H1 (cell line): ENCODE measurements around the gene FYB2. TPM values are rescaled to one million over a fixed set of nuclear protein-coding genes. Genes with fewer than 3 reads are reported as not detected.

Experiments used
- CTCF ChIA-PET: fragments of 300-600 bp; sonication (Branson Sonifier 250); formaldehyde crosslinking; loops from one replicate; lab custom pipeline; 2021; ENCODE audit not compliant: partially characterized antibody; lab: Charles Lee
- POLR2A ChIA-PET: fragments of 300-600 bp; sonication (Branson Sonifier 250); formaldehyde crosslinking; loops from one replicate; lab custom pipeline; 2021; ENCODE audit warnings: inconsistent platforms; ENCODE audit not compliant: partially characterized antibody; lab: Charles Lee
- DNase-seq, 2 experiments: peaks; one replicate each; pipeline versions ENCODE4 v3.0.0 to v3.0.0-alpha.2; 2010 to 2022; ENCODE audit warnings: low spot score in 2 of 2, low read depth in 1 of 2, mixed read lengths in 1 of 2
- FAIRE-seq: peaks from 2 replicates; lab custom pipeline; 2011; peaks lifted over from hg19 to GRCh38; lab: Jason Lieb, UNC
- H2AFZ ChIP-seq: 2 replicates; pipeline ENCODE4 v1.8.1; 2012; ENCODE audit warnings: low read length, inconsistent platforms
- H2AK5ac ChIP-seq: 2 replicates; pipeline ENCODE4 v1.6.1; 2013; ENCODE audit warnings: low read depth, low read length
- H2BK120ac ChIP-seq: replicated peaks from 2 replicates; pipeline ENCODE3; 2013; ENCODE audit warnings: low read depth, low read length, inconsistent platforms
- H2BK12ac ChIP-seq: 2 replicates; pipeline ENCODE4 v1.6.1; 2013; ENCODE audit warnings: low read depth, low read length
- H2BK15ac ChIP-seq: 2 replicates; pipeline ENCODE4 v1.6.1; 2013; ENCODE audit warnings: low read length
- H2BK20ac ChIP-seq: 2 replicates; pipeline ENCODE4 v1.6.1; 2013; ENCODE audit warnings: low read length
- H2BK5ac ChIP-seq: 2 replicates; pipeline ENCODE4 v1.6.1; 2013; ENCODE audit warnings: low read depth, low read length
- H3K14ac ChIP-seq: 2 replicates; pipeline ENCODE4 v1.6.1; 2013; ENCODE audit warnings: inconsistent platforms; ENCODE audit not compliant: insufficient read length
- H3K18ac ChIP-seq: 2 replicates; pipeline ENCODE4 v1.6.1; 2013; ENCODE audit warnings: low read length; ENCODE audit errors: extremely low read depth
- H3K23ac ChIP-seq: 2 replicates; pipeline ENCODE4 v1.6.1; 2013; ENCODE audit warnings: inconsistent platforms; ENCODE audit not compliant: insufficient read length
- H3K23me2 ChIP-seq: 2 replicates; pipeline ENCODE4 v1.6.1; 2013; ENCODE audit warnings: low read depth, low read length
- H3K27ac ChIP-seq: 2 replicates; pipeline ENCODE4 v1.6.1; 2011; ENCODE audit warnings: low read depth, low read length, inconsistent platforms
- H3K27me3 ChIP-seq, 4 experiments: replicated peaks in 1 of 4; 1 replicate in 1 of 4; 2 replicates in 3 of 4; pipeline versions ENCODE4 v1.6.1 to v1.8.1; 2011 to 2013; ENCODE audit warnings: low read length in 3 of 4, mild to moderate bottlenecking in 3 of 4, inconsistent platforms in 2 of 4, mixed read lengths in 2 of 4, moderate library complexity in 1 of 4; ENCODE audit not compliant: control insufficient read depth in 3 of 4, insufficient read depth in 3 of 4; ENCODE audit errors: extremely low read depth in 1 of 4
- H3K36me3 ChIP-seq, 4 experiments: 2 replicates each; pipeline versions ENCODE4 v1.6.1 to v1.8.1; 2011 to 2013; ENCODE audit warnings: mild to moderate bottlenecking in 4 of 4, low read length in 3 of 4, moderate library complexity in 2 of 4, control low read depth in 1 of 4, inconsistent platforms in 1 of 4; ENCODE audit not compliant: insufficient read depth in 4 of 4, control insufficient read depth in 2 of 4
- H3K4ac ChIP-seq: replicated peaks from 2 replicates; pipeline ENCODE3; 2013; ENCODE audit warnings: low read length, low read depth, mixed read lengths, inconsistent platforms; ENCODE audit not compliant: insufficient read length
- H3K4me1 ChIP-seq, 4 experiments: replicated peaks in 1 of 4; 1 replicate in 1 of 4; 2 replicates in 3 of 4; pipeline versions ENCODE4 v1.6.1 to v1.8.1; 2011 to 2013; ENCODE audit warnings: low read length in 3 of 4, inconsistent platforms in 2 of 4, mixed read lengths in 1 of 4; ENCODE audit not compliant: insufficient read depth in 4 of 4, control insufficient read depth in 3 of 4
- H3K4me2 ChIP-seq, 2 experiments: 2 replicates each; pipeline versions ENCODE4 v1.6.1 to v1.8.1; 2011 to 2013; ENCODE audit warnings: low read depth in 2 of 2, low read length in 2 of 2, control low read depth in 1 of 2, inconsistent platforms in 1 of 2, mild to moderate bottlenecking in 1 of 2; ENCODE audit not compliant: insufficient read depth in 1 of 2
- H3K4me3 ChIP-seq, 4 experiments: fragments of 200-600, 300-600 bp in 1 of 4; sonication (generic), shearing (Covaris generic), sonication (Bioruptor Twin) in 1 of 4; 2 replicates each; pipeline versions ENCODE4 v1.5.1 to v1.8.1; 2011 to 2016; ENCODE audit warnings: low read length in 4 of 4, low read depth in 3 of 4, control low read depth in 2 of 4, inconsistent platforms in 2 of 4, mild to moderate bottlenecking in 2 of 4, mixed read lengths in 1 of 4, moderate library complexity in 1 of 4; ENCODE audit not compliant: insufficient read depth in 2 of 4; ENCODE audit errors: extremely low read depth in 1 of 4
- H3K56ac ChIP-seq: replicated peaks from 2 replicates; pipeline ENCODE3; 2013; ENCODE audit warnings: low read depth, mild to moderate bottlenecking, mixed read lengths, low read length, inconsistent platforms; ENCODE audit not compliant: insufficient read length
- H3K79me1 ChIP-seq: 2 replicates; pipeline ENCODE4 v1.6.1; 2013; ENCODE audit warnings: low read depth, low read length, control low read depth
- H3K79me2 ChIP-seq, 2 experiments: 2 replicates each; pipeline versions ENCODE4 v1.6.1 to v1.8.1; 2012 to 2013; ENCODE audit warnings: low read length in 2 of 2, mild to moderate bottlenecking in 2 of 2, inconsistent platforms in 1 of 2; ENCODE audit not compliant: insufficient read depth in 2 of 2, control insufficient read depth in 1 of 2
- H3K9ac ChIP-seq, 4 experiments: replicated peaks in 1 of 4; 1 replicate in 1 of 4; 2 replicates in 3 of 4; pipeline versions ENCODE4 v1.6.1 to v1.8.1; 2011 to 2013; ENCODE audit warnings: low read depth in 3 of 4, low read length in 3 of 4, control low read depth in 2 of 4, mild to moderate bottlenecking in 2 of 4, moderate library complexity in 2 of 4, inconsistent platforms in 1 of 4; ENCODE audit errors: extremely low read depth in 1 of 4
- H3K9me3 ChIP-seq, 2 experiments: 2 replicates each; pipeline versions ENCODE4 v1.6.1 to v1.8.1; 2012 to 2013; ENCODE audit warnings: mild to moderate bottlenecking in 2 of 2, moderate library complexity in 2 of 2, control low read depth in 1 of 2, inconsistent platforms in 1 of 2, low read depth in 1 of 2, low read length in 1 of 2, mixed read lengths in 1 of 2; ENCODE audit not compliant: insufficient read depth in 2 of 2
- H4K20me1 ChIP-seq, 2 experiments: replicated peaks in 1 of 2; 2 replicates each; pipeline versions ENCODE3 to v1.8.1; 2011 to 2013; ENCODE audit warnings: inconsistent platforms in 2 of 2, low read length in 2 of 2, mild to moderate bottlenecking in 1 of 2; ENCODE audit not compliant: insufficient read depth in 2 of 2, control insufficient read depth in 1 of 2
- H4K5ac ChIP-seq: 2 replicates; pipeline ENCODE4 v1.6.1; 2013; ENCODE audit warnings: low read length, low read depth, mixed read lengths, inconsistent platforms; ENCODE audit not compliant: insufficient read length
- H4K8ac ChIP-seq: 2 replicates; pipeline ENCODE4 v1.8.0; 2013; ENCODE audit warnings: mild to moderate bottlenecking, moderate library complexity, low read length, inconsistent platforms; ENCODE audit not compliant: insufficient read depth; ENCODE audit errors: extremely low read depth
- H4K91ac ChIP-seq: replicated peaks from 2 replicates; pipeline ENCODE3; 2013; ENCODE audit warnings: low read length, mixed read lengths, inconsistent platforms; ENCODE audit not compliant: insufficient read length
- ATF3 ChIP-seq: IDR thresholded peaks from 2 replicates; pipeline ENCODE4 v1.6.1; 2011; ENCODE audit warnings: low read depth, mild to moderate bottlenecking, low read length; ENCODE audit not compliant: insufficient read depth
- CBX8 ChIP-seq: fragments of 300-800, 300-1000 bp; sonication (generic); IDR thresholded peaks from 2 replicates; pipeline ENCODE4 v1.7.1; 2016; ENCODE audit warnings: low read depth, low read length, borderline replicate concordance
- CHD1 ChIP-seq: IDR thresholded peaks from 2 replicates; pipeline ENCODE4 v1.6.1; 2012; ENCODE audit warnings: low read depth, low read length, improper control_type of control experiment
- CREB1 ChIP-seq: IDR thresholded peaks from 2 replicates; pipeline ENCODE4 v1.6.1; 2012; ENCODE audit warnings: inconsistent platforms
- EZH2 ChIP-seq: fragments of 200-600 bp; sonication (generic); IDR thresholded peaks from 2 replicates; pipeline ENCODE4 v1.7.1; 2012; ENCODE audit warnings: low read depth, mild to moderate bottlenecking, moderate library complexity, low read length, inconsistent platforms; ENCODE audit not compliant: severe bottlenecking
- GABPA ChIP-seq: IDR thresholded peaks from 2 replicates; pipeline ENCODE4 v1.6.1; 2011; ENCODE audit warnings: mild to moderate bottlenecking, low read length, moderate library complexity, borderline replicate concordance; ENCODE audit not compliant: insufficient read depth
- GTF2F1 ChIP-seq: IDR thresholded peaks from 2 replicates; pipeline ENCODE4 v1.6.1; 2012; ENCODE audit warnings: low read depth, low read length, improper control_type of control experiment, borderline replicate concordance
- KDM4A ChIP-seq: IDR thresholded peaks from one replicate; pipeline ENCODE4 v1.7.1; 2012; ENCODE audit warnings: low read depth, mild to moderate bottlenecking, moderate library complexity, low read length, inconsistent platforms; ENCODE audit not compliant: severe bottlenecking
- MAFK ChIP-seq: IDR thresholded peaks from 2 replicates; pipeline ENCODE4 v1.6.1; 2012; ENCODE audit warnings: low read depth, mild to moderate bottlenecking, improper control_type of control experiment, low read length
- MAX ChIP-seq: IDR thresholded peaks from 2 replicates; pipeline ENCODE4 v1.6.1; 2012; ENCODE audit warnings: inconsistent platforms
- SIN3A ChIP-seq, 2 experiments: IDR thresholded peaks in 1 of 2; conservative IDR thresholded peaks in 1 of 2; 2 replicates each; pipeline ENCODE4 v1.6.1; 2011 to 2012; ENCODE audit warnings: low read length in 2 of 2, improper control_type of control experiment in 1 of 2, low read depth in 1 of 2, mild to moderate bottlenecking in 1 of 2
- SRF ChIP-seq: IDR thresholded peaks from 2 replicates; pipeline ENCODE4 v1.6.1; 2011; ENCODE audit warnings: mild to moderate bottlenecking, low read depth, low read length, moderate library complexity
- TEAD4 ChIP-seq: IDR thresholded peaks from 2 replicates; pipeline ENCODE4 v1.6.1; 2012; ENCODE audit warnings: low read depth, low read length, inconsistent platforms, mixed read lengths
- polyA plus RNA-seq, 7 experiments: library from polyadenylated mRNA; depleted of rRNA in 3 of 7; stranded (reverse) in 5 of 7; unstranded in 2 of 7; fragments of >200 nt in 5 of 7; fragments of 200-250 nt in 2 of 7; gene quantifications; 1 replicate in 5 of 7; 2 replicates in 1 of 7; 4 replicates in 1 of 7; pipeline versions ENCODE4 v1.2.1 to v1.2.3, GENCODE V29; 2011 to 2013; ENCODE audit warnings: missing spikeins in 2 of 7, mixed read lengths in 2 of 7
- total RNA-seq: library from RNA; stranded (reverse); fragmentation: NEBNext Ultra II Directional; extraction: Animal tissue kit (Norgen Biotek cat#: 25700); gene quantifications from 2 replicates; pipeline ENCODE4 v1.2.1, GENCODE V29; 2021

Gene FYB2
- total and polyA plus RNA-seq, 2 of the 8 experiments (the other 6 are each of a cell fraction or from before 2014, with no cell fraction given), result 0.11 to 0.17 TPM

DNA sequence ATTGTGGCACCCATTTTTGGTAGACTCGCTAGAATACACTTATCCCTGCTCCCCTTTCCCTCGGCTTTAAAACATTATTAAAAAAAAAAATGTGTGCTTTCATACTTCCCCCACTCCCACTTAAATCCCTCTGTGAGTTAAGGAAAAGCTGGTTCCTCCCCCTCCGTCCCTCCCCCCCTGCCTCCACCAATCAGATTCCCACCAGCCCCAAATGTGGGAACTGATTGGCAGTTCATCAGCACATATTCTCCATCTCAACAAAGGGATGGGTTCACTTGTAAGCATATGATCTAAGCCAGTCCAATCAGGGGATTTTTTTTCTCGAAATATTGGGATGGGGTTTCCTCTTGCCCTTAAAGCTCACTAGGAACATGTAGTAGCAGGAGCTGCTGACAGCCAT lies 10.8 kb upstream of the FYB2 start (continued):
- TF ChIP-seq CHD1, result no peak

DNA sequence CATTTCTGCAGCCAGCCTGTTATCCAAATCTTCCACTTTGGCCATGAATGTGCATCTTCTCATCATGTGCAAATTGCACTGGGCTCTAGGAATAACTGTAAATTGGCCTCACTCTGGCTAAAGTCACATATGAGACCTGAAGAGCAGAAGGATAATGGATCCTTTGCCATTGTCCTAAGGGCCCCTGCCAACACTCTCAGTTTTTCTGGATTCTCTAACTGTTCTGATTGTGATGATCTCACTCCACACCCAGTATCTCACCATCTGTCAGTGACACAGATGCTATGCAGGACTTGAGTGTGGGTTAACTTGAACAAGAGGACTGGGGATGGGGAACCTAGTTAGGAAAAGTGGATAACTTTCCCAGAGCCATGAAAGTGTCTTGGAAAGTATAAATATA lies 8.5 kb upstream of the FYB2 start:
- H4K91ac ChIP-seq, result no peak overlapping the region
- no peak overlapping the region for H3K27ac ChIP-seq
- DNase-seq (no peak), FAIRE-seq (no peak)
- H2BK12ac ChIP-seq, result no peak overlapping the region
- H2BK20ac ChIP-seq, result no peak overlapping the region
- no peak overlapping the region for H3K4me2 ChIP-seq
- no peak overlapping the region for H2AFZ ChIP-seq
- H4K20me1 ChIP-seq, result no peaks in the 10 kb centered on the region
- CTCF ChIA-PET, result interaction anchor here (0.6 to 10.8 kb wide), 2 partner anchors 140 to 755 kb away, joined by 3 to 193 read pairs; partner anchors contain the start of gene C8B
- no peak overlapping the region for H3K9ac ChIP-seq
- no peak overlapping the region for H3K18ac ChIP-seq
- H3K9me3 ChIP-seq, result no peaks in the 10 kb centered on the region
- H3K4me3 ChIP-seq, result no peak overlapping the region
- no peak overlapping the region for H4K8ac ChIP-seq
- H3K14ac ChIP-seq, result no peak overlapping the region
- H3K56ac ChIP-seq, result no peak overlapping the region
- no peak overlapping the region for H4K5ac ChIP-seq
- H3K36me3 ChIP-seq, result no peaks in the 10 kb centered on the region
- no peaks in the 10 kb centered on the region for H3K4me1 ChIP-seq
- H2BK15ac ChIP-seq, result no peak overlapping the region
- H3K27me3 ChIP-seq, result peaks cover 0 to 2% (median 0%) of the 10 kb centered on the region in 4 experiments; a peak in 1 of 7 replicates
- H3K79me1 ChIP-seq, result no peaks in the 10 kb centered on the region
- no peak overlapping the region for H2BK120ac ChIP-seq
- no peak overlapping the region for H3K23ac ChIP-seq
- H3K79me2 ChIP-seq, result no peaks in the 10 kb centered on the region
- H3K23me2 ChIP-seq, result no peaks in the 10 kb centered on the region
- no peak overlapping the region for H2BK5ac ChIP-seq
- H3K4ac ChIP-seq, result no peak overlapping the region
- POLR2A ChIA-PET, result no interaction called here
- H2AK5ac ChIP-seq, result no peak overlapping the region
- no peak for TF ChIP-seq EZH2
- TF ChIP-seq ATF3, result no peak
- TF ChIP-seq CBX8, result no peak
- no peak for TF ChIP-seq SIN3A (conservative IDR thresholded peaks at IDR 0.05 in 1 of 2, IDR thresholded peaks at IDR 0.05 in 1 of 2; ENCODE audit: low read depth in 1 of 2, low read length in 2 of 2)
- TF ChIP-seq GTF2F1, result no peak
- no peak for TF ChIP-seq SRF
- no peak for TF ChIP-seq MAFK
- TF ChIP-seq TEAD4, result no peak
- TF ChIP-seq GABPA, result no peak
- no peak for TF ChIP-seq KDM4A
- no peak for TF ChIP-seq CREB1
- TF ChIP-seq MAX, result no peak
